Midbrain (tissue), 1 donor: Measurements from ENCODE around the gene ATP1B3.
A peak's percentile ranks its signal among the peaks of the same experiment; 100 is the strongest.
"Not testable (repeated sequence)": the region's sequence is repeated elsewhere in the genome, so short reads cannot be mapped to it uniquely, and the experiment has no call there.

ENCODE experiments used
- DNase-seq: peaks from one replicate; lab custom pipeline; 2025; lab: John Stamatoyannopoulos, UW

ATP1B3 gene

DNA sequence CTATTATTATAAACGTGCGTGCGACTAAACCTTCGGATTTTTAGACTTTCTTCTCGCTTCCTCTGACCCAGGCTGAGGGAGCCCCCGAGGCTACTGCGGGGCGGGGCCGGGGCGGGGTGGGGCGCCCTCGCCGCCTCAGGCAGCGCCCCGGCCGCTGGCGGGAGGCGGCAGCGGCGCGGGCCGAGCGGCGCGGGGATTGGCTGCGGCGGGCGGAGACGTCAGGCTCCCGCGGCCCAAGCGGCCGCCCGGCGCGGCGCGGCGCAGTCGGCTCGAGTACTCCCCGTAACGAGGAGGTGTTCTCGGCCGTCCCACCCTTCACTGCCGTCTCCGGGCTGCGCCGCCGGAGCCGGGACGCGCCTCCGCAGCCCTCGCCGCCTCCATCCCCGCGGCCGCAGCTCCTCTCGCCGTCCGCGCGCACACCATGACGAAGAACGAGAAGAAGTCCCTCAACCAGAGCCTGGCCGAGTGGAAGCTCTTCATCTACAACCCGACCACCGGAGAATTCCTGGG lies at the start of gene ATP1B3:
TSS of gene ATP1B3 (plus strand) at position 263 of the 510 bp plus-strand sequence. CDS start at position 422, 159 bp downstream.
- peak; percentile 84 for DNase-seq

GRCh38 chr3:141828487-141828886 lies 48.0 kb upstream of the ATP1B3 start:
- DNase-seq: no peak

GRCh38 chr3:141828890-141829289 lies 47.6 kb upstream of the ATP1B3 start:
- DNase-seq: no peak

DNA sequence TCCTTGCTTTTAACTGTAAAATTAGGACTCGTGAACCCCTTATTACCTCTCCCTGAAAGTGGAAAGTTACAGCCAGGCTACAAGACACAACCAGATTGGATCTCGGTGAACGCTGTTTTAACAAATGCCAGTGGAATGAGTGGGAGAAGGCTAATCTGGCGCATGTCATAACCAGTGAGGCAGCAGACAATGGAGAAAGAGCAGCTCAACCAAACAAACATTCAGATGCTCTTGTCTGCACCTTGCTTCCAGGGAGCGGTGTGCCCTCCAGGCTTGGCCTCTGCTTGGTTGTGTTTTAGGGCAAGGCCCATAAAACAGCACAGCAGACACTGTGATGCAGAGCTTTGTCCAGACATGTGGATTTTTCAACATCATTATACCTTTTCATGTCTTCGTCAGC lies 45.9 kb upstream of the ATP1B3 start:
- no peak for DNase-seq

GRCh38 chr3:141834292-141834691 lies 42.2 kb upstream of the ATP1B3 start:
- DNase-seq: no peak

GRCh38 chr3:141835557-141836229 lies 40.8 kb upstream of the ATP1B3 start:
- no peak for DNase-seq

- no peak for DNase-seq
Measured at GRCh38 chr3:141839389-141839788, 37.1 kb upstream of the ATP1B3 start.

GRCh38 chr3:141840737-141841544 lies 35.5 kb upstream of the ATP1B3 start:
- DNase-seq: no peak

- no peak for DNase-seq
Measured at GRCh38 chr3:141844108-141844507, 32.3 kb upstream of the ATP1B3 start.

- no peak for DNase-seq
Measured at GRCh38 chr3:141844812-141845211, 31.6 kb upstream of the ATP1B3 start.

- DNase-seq: no peak
Measured at GRCh38 chr3:141845407-141846049, 30.9 kb upstream of the ATP1B3 start.

- no peak for DNase-seq
Measured at GRCh38 chr3:141846050-141846433, 30.4 kb upstream of the ATP1B3 start.

GRCh38 chr3:141848159-141848748 lies 28.2 kb upstream of the ATP1B3 start:
- DNase-seq: not testable (repeated sequence)

GRCh38 chr3:141849056-141849815 lies 27.2 kb upstream of the ATP1B3 start:
- DNase-seq: no peak

GRCh38 chr3:141851411-141851810 lies 25.0 kb upstream of the ATP1B3 start:
- DNase-seq: no peak

DNA sequence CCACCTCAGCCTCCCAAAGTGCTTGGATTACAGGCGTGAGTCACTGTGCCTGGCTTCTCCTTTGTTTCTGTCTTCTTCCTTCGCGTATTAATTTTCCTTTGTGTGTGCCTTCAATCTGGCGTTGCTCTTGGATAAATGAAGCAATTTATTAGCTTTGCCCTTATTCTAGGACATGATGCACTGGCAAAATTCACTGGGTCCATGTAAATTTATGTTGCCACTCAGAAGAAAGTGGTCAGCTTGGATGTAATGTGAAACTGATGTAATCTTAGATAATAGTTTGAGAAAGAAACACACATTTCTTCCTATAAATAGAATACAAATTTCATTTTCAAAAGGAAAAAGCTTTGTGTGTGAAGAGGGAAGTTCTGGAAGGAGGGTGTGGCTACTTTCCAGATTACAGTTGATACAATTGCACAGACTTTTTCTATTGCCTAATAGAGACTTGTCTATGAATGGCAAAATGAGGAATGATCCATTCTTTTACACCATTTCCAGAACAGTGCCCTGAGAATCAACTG lies 23.3 kb upstream of the ATP1B3 start:
- no peak for DNase-seq

DNA sequence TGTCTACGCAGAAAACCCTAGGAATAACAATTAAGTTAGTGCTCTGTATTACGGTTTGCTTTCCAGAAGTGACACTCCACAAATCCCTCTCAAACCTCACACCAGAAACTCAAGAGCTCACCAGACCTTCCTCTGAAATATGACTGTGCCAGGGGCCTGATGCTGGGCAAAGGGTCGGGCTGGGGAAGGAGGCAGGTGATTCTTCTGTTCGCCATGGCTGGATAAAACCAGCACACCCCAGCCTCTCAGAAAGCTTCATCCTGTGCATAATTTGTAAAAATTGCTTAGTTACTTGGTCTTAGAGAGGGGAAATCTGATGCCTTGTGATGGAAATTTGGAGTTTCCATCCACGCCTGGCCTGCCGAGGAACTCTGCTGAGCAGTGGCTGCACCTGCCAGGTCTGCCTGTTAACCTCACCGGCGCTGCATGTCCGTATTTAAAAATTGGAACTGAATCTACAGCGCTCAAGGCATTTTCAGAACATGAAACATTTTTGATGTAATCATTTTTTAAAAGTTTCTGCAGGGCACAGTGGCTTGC lies 22.7 kb upstream of the ATP1B3 start:
- no peak for DNase-seq

- DNase-seq: no peak
Measured at GRCh38 chr3:141854599-141854998, 21.8 kb upstream of the ATP1B3 start.

DNA sequence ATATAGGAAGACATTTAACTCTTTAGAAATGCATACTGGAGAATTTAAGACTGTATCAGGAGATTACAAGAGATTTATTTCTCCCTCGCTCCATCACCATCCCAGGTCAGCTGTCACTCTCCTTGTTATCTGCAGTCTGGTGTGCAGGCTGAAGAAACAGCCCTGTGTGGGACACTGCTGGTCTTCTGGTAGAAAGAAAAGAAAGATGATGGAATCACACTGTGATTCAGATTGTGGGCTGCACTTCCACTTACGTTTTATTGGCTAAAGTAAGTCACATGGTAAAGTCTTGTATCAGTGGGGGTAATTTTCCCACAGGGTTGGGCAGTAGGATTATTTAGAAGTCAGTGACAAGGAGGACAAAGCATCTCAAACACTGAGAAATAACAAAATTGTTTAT lies 18.1 kb upstream of the ATP1B3 start:
- no peak for DNase-seq

- no peak for DNase-seq
Measured at GRCh38 chr3:141859651-141860050, 16.8 kb upstream of the ATP1B3 start.

GRCh38 chr3:141860086-141860669 lies 16.3 kb upstream of the ATP1B3 start:
- DNase-seq: no peak
